WI38 (cell line): ENCODE measurements around the gene ALKBH6.

Experiments
- H3K4me3 ChIP-seq: 2 replicates; pipeline ENCODE4 v1.5.1; 2011; ENCODE audit warnings: low read depth, mild to moderate bottlenecking, control low read depth, low read length
- TF ChIP-seq, protein P1 (sequence below): IDR thresholded peaks from 2 replicates; pipeline ENCODE4 v1.5.1; 2012; ENCODE audit warnings: low read depth, mild to moderate bottlenecking, control low read depth, low read length

ALKBH6 gene

DNA sequence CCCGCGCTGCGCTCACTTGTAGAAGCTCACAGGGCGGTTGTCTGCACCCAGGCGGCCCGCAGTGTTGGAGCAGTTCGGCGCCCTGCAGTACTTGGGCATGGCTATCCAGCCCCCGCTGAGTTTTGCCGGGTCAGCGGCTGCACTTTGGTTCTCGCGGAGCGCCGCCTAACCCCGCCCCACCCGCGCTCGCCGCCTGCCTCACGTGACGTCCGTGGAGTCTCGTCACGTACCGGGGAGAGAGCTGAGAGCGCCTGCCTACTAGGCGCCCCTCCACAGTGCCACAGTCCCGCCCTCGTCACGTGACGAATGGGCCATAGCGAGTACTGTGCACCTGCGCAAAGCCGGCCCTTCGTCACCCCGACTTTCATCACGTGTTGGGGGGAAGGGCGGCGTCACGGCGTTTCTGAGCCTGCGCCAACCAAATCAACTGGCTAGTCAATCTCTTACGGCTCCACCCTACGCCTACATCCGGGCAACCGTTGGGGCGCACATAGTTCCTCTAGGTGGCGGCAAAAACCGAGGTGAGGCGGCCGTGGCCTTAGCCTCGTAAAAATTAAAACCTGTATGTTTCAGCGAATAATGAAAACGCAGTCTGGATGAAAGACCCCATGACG is 40.2 kb upstream of the ALKBH6 start, which contains the start of gene THAP8:
THAP8 (minus strand) TSS at position 167 of the 614 bp plus-strand sequence; CDS start at position 99, 68 bp downstream.
- TF ChIP-seq, protein P1, sequence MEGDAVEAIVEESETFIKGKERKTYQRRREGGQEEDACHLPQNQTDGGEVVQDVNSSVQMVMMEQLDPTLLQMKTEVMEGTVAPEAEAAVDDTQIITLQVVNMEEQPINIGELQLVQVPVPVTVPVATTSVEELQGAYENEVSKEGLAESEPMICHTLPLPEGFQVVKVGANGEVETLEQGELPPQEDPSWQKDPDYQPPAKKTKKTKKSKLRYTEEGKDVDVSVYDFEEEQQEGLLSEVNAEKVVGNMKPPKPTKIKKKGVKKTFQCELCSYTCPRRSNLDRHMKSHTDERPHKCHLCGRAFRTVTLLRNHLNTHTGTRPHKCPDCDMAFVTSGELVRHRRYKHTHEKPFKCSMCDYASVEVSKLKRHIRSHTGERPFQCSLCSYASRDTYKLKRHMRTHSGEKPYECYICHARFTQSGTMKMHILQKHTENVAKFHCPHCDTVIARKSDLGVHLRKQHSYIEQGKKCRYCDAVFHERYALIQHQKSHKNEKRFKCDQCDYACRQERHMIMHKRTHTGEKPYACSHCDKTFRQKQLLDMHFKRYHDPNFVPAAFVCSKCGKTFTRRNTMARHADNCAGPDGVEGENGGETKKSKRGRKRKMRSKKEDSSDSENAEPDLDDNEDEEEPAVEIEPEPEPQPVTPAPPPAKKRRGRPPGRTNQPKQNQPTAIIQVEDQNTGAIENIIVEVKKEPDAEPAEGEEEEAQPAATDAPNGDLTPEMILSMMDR: peak; percentile 38; the same call in 1 of the 2 replicates
- H3K4me3 ChIP-seq: peak within 1 kb of the TSS; percentile 82

DNA sequence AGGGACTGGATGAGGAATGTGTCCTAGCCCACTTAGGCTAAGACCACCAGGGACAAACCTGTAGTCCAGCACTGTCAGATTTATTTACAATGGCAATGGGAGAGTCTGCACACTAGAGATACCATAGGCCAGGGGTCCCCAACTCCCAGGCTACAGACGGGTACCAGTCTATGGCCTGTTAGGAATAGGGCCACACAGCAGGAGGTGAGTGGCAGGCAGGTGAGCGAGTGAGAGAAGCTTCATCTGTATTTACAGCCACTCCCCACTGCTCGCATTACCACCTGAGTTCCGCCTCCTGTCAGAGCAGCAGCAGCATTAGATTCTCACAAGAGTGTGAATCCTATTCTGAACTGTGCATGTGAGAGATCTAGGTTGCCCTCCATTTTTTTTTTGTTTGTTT is 37.6 kb upstream of the ALKBH6 start:
- TF ChIP-seq, protein P1: no peak
- no peak overlapping the region for H3K4me3 ChIP-seq

DNA sequence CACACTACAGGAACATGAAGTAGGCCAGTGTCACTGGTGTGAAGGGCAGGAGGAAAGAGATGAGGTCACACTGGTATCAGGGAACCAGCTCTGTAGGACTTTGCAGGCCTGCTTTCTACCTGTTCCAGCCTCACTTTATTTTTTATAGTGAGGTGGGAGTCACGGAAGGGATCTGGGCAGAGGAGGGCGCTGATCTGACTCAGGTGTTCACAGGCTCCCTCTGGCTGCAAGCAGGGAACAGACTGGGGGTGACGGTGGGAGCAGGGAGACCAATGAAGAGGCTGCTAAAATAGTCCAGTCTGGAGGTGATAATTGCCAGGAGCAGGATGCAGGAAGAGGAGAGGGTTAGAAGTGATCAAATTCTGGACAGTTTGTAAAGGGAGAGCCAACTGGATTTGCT is 37.2 kb upstream of the ALKBH6 start:
- H3K4me3 ChIP-seq: no peak overlapping the region
- TF ChIP-seq, protein P1: no peak

DNA sequence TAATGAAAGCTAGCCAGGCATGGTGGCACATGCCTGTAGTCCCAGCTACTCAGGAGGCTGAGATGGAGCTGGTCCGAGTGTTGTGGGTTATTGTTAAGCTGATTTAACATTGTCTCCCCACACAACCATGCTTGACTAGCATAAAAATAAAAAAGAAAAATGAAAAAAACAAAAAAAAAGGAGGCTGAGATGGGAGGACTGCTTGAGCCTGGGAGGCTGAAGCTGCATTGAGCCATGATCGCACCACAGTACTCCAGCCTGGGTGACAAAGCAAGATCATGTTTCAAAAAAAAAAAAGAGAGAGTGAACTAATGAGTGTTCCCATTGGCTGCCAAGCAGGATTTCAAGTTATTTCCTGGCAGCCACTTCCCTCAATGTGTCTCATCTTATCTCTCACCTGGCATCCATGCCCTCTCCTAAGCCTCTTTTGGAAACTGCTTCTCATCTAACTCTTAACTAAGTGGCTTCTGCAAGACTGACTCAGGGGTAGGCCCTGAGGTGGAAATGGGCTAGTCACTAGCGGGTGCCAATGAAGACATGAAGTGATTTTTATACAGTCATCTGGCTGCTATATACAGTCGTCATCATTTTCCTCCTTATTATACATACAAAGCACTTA is 35.2 kb upstream of the ALKBH6 start:
- TF ChIP-seq, protein P1: no peak
- no peak overlapping the region for H3K4me3 ChIP-seq

DNA sequence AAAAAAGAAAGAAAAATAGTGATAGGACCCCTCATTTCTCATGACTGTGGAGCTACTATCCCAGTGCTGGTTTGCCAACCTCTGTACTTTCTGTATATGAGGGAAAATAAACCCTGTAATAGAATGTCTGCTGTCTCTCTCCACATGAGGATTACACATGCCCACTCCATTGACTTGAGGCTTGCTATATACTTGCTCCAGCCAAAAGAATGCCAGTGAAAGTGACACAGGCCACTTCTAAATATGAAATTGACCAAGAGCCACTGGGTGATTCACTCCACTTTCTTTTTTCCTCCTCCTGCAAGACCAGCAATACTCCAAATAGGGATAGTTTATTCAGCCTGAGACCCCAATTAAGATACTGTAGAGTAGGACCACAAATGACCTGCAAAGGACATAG is 33.8 kb upstream of the ALKBH6 start:
- TF ChIP-seq, protein P1: no peak
- no peak overlapping the region for H3K4me3 ChIP-seq

DNA sequence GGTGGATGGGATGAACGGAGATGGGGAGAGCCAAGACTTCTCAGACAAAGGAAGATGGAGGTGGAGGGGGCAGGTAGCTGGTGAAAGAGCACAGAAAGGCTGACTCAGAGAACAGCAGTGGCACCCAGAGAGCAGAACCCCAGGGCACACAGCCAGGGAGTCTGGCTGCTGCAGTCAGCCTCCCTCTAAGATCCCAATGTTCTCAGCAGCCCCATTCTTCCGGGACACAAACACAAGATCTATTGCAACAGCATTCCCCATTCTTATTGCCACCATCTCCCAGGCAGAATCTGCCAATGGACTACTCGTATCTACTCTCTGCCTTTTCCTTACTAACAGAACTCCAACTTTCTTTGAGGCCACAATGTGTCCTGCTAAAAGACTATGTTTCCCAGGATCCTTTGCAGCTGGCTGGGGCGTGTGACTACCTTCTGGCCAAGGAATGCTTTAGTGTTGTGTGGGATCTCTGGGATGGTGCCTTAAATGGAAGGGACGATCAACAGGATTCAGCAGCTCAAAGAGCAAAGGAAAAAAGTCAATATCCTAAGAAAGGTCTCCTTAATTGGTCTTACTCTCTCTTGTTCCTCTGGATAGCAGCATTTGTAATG is 32.5 kb upstream of the ALKBH6 start:
- H3K4me3 ChIP-seq: no peak overlapping the region
- TF ChIP-seq, protein P1: no peak

DNA sequence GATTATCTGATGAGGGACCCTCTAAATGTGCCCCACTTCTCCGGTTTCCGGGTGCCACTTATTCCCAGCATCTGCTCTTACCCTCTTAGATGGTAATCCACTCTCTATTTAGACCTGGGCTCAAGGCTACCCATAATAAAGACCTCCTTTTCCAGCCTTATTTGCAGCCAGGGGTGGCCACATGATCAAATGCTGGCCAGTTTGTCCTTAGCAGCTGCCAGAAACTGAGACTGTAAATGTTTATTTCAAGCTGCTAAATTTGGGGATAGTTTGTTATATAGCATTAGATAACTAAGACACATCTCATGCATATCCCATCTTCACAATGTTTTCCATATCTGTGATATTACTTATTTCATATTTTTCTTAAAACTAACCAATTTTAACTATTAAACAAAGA is 29.9 kb upstream of the ALKBH6 start:
- TF ChIP-seq, protein P1: no peak
- H3K4me3 ChIP-seq: no peak overlapping the region
